Stomach (tissue), 4 donors: Measurements from ENCODE around the gene CMIP.

Experiments used
- CTCF ChIP-seq, 7 experiments: fragments of 450-650 bp in 4 of 7; fragments of 200-600 bp in 3 of 7; sonication (generic) in 3 of 7; IDR thresholded peaks; one replicate each; pipeline ENCODE4 v1.5.1; 2016 to 2019; ENCODE audit warnings: antibody characterized with exemption in 7 of 7, control low read depth in 2 of 7, mild to moderate bottlenecking in 1 of 7
- EP300 ChIP-seq: sonication (generic); formaldehyde crosslinking; IDR thresholded peaks from one replicate; pipeline ENCODE4 v1.6.1; 2017; ENCODE audit warnings: antibody characterized with exemption
- POLR2A ChIP-seq, 4 donors: fragments of 450-650 bp; IDR thresholded peaks; one replicate each; pipeline ENCODE4 v1.6.1; 2016; ENCODE audit warnings: antibody characterized with exemption in 4 of 4, control low read depth in 2 of 4, mild to moderate bottlenecking in 1 of 4, moderate library complexity in 1 of 4
- POLR2AphosphoS5 ChIP-seq, 3 donors: sonication (generic); formaldehyde crosslinking; IDR thresholded peaks; one replicate each; pipeline ENCODE4 v1.6.1; 2016; ENCODE audit warnings: antibody characterized with exemption in 3 of 3

DNA sequence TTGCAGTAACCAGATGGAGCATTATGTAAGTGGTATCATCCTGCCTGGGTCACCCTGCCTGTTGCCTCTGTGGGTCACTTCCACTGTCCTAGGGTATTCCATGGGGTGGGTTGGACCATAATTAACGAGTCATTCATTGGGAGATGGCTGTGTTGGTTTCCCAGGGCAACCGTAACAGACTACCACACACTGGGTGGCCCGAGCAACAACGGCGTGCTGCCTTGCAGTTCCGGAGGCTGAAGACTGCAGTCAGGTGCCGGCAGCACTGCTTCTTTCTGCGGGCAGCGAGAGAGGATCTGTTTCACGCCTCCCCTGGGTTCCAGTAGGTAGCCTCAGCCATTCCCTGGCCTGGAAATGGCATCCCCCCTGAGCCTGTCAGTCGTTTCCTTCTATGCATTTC, 28.9 kb upstream of the CMIP start:
- no peak for TF ChIP-seq CTCF (IDR thresholded peaks at IDR 0.05)
- TF ChIP-seq EP300: no peak
- no peak for TF ChIP-seq POLR2A (IDR thresholded peaks at IDR 0.05)
- TF ChIP-seq POLR2AphosphoS5 (IDR thresholded peaks at IDR 0.05): no peak
